ENCODE measurements around the gene BCO1. TPM values are rescaled to one million over a fixed set of nuclear protein-coding genes. Genes with fewer than 3 reads are reported as not detected.

BCO1 gene
- total RNA-seq, 1 experiment from 2014 or later, result 0.10 TPM

GRCh38 chr16:81275795-81276194 lies 37.3 kb downstream of the BCO1 start:
- no peak for DNase-seq (ENCODE audit: low read depth)

- DNase-seq (ENCODE audit: low read depth), result no peak
Observed at GRCh38 chr16:81276323-81276722, 37.8 kb downstream of the BCO1 start.

- DNase-seq (ENCODE audit: low read depth), result no peak
Observed at GRCh38 chr16:81277541-81278080, 39.1 kb downstream of the BCO1 start.

- DNase-seq (ENCODE audit: low read depth), result no peak
Observed at GRCh38 chr16:81278526-81278925, 40.0 kb downstream of the BCO1 start.

- no peak for DNase-seq (ENCODE audit: low read depth)
Observed at GRCh38 chr16:81279392-81279791, 40.9 kb downstream of the BCO1 start.

GRCh38 chr16:81280393-81280792 lies 41.9 kb downstream of the BCO1 start:
- peak; percentile 40 for DNase-seq (ENCODE audit: low read depth)

GRCh38 chr16:81283044-81283443 lies 44.6 kb downstream of the BCO1 start:
- no peak for DNase-seq (ENCODE audit: low read depth)

GRCh38 chr16:81284995-81285600 lies 46.6 kb downstream of the BCO1 start:
- DNase-seq (ENCODE audit: low read depth), result no peak

- no peak for DNase-seq (ENCODE audit: low read depth)
Observed at GRCh38 chr16:81286190-81286589, 47.7 kb downstream of the BCO1 start.

GRCh38 chr16:81291117-81291516 lies 52.6 kb downstream of the BCO1 start:
- no peak for DNase-seq (ENCODE audit: low read depth)

- no peak for DNase-seq (ENCODE audit: low read depth)
Observed at GRCh38 chr16:81292936-81293335, 54.4 kb downstream of the BCO1 start.

- peak; percentile 43 for DNase-seq (ENCODE audit: low read depth)
Observed at GRCh38 chr16:81293909-81294802, 55.7 kb downstream of the BCO1 start.

- no peak for DNase-seq (ENCODE audit: low read depth)
Observed at GRCh38 chr16:81296631-81297030, 58.1 kb downstream of the BCO1 start.

GRCh38 chr16:81307770-81308169 lies 69.3 kb downstream of the BCO1 start:
- DNase-seq (ENCODE audit: low read depth), result no peak

GRCh38 chr16:81310045-81310644 lies 71.7 kb downstream of the BCO1 start:
- no peak for DNase-seq (ENCODE audit: low read depth)

GRCh38 chr16:81311762-81312161 lies 73.3 kb downstream of the BCO1 start:
- no peak for DNase-seq (ENCODE audit: low read depth)

GRCh38 chr16:81313701-81314602 lies 75.5 kb downstream of the BCO1 start:
- DNase-seq (ENCODE audit: low read depth), result no peak

GRCh38 chr16:81314603-81315270 lies 76.2 kb downstream of the BCO1 start, which contains the start of gene GAN:
TSS of gene GAN (plus strand) at chr16:81314962. CDS start at chr16:81315114, 152 bp downstream.
- peak; percentile 95 for DNase-seq (ENCODE audit: low read depth)

- DNase-seq (ENCODE audit: low read depth), result peak; percentile 67
Observed at GRCh38 chr16:81315271-81316175, 77.0 kb downstream of the BCO1 start.

GRCh38 chr16:81316176-81316496 lies 77.6 kb downstream of the BCO1 start:
- no peak for DNase-seq (ENCODE audit: low read depth)
